H9 (cell line): ENCODE results near the gene CNGA2. TPM values are rescaled to one million over a fixed set of nuclear protein-coding genes. Genes with fewer than 3 reads are reported as not detected.

ENCODE experiments used
- DNase-seq: peaks from one replicate; pipeline ENCODE4 v3.0.0-alpha.2; 2017
- H2AFZ ChIP-seq: one replicate; pipeline ENCODE4 v1.6.1; 2013; ENCODE audit warnings: mild to moderate bottlenecking, low read length, control low read depth, moderate library complexity
- H2AK5ac ChIP-seq: 2 replicates; pipeline ENCODE4 v1.6.1; 2013; ENCODE audit warnings: low read length, control low read depth, mixed read lengths; ENCODE audit not compliant: insufficient read length
- H2BK120ac ChIP-seq: one replicate; pipeline ENCODE4 v1.6.1; 2013; ENCODE audit warnings: low read depth, mild to moderate bottlenecking, low read length, control low read depth, inconsistent platforms; ENCODE audit not compliant: poor library complexity, severe bottlenecking
- H2BK12ac ChIP-seq: 2 replicates; pipeline ENCODE4 v1.6.1; 2013; ENCODE audit warnings: low read length, control low read depth, mixed read lengths, low read depth; ENCODE audit not compliant: insufficient read length
- H2BK15ac ChIP-seq: 2 replicates; pipeline ENCODE4 v1.6.1; 2013; ENCODE audit warnings: low read depth, low read length, control low read depth
- H2BK20ac ChIP-seq: one replicate; pipeline ENCODE4 v1.6.1; 2013; ENCODE audit warnings: low read depth, mild to moderate bottlenecking, low read length, control low read depth, inconsistent platforms; ENCODE audit not compliant: poor library complexity, severe bottlenecking
- H2BK5ac ChIP-seq: 2 replicates; pipeline ENCODE4 v1.6.1; 2013; ENCODE audit warnings: low read length, control low read depth, mixed read lengths; ENCODE audit not compliant: insufficient read length
- H3K14ac ChIP-seq: 2 replicates; pipeline ENCODE4 v1.6.1; 2013; ENCODE audit warnings: low read length, control low read depth; ENCODE audit not compliant: insufficient read depth
- H3K18ac ChIP-seq: 2 replicates; pipeline ENCODE4 v1.6.1; 2013; ENCODE audit warnings: low read depth, mild to moderate bottlenecking, mixed read lengths, low read length, control low read depth; ENCODE audit not compliant: insufficient read length
- H3K23ac ChIP-seq: 2 replicates; pipeline ENCODE4 v1.6.1; 2013; ENCODE audit warnings: low read length, control low read depth, mixed read lengths, low read depth; ENCODE audit not compliant: insufficient read length
- H3K23me2 ChIP-seq: 2 replicates; pipeline ENCODE4 v1.6.1; 2013; ENCODE audit warnings: low read depth, mild to moderate bottlenecking, mixed read lengths, low read length, control low read depth; ENCODE audit not compliant: insufficient read length, poor library complexity, severe bottlenecking
- H3K27ac ChIP-seq: 2 replicates; pipeline ENCODE4 v1.5.1; 2013; ENCODE audit warnings: low read length, control low read depth, mixed read lengths, low read depth; ENCODE audit not compliant: insufficient read length
- H3K27me3 ChIP-seq: 2 replicates; pipeline ENCODE4 v1.6.1; 2013; ENCODE audit warnings: low read length, control low read depth, inconsistent platforms; ENCODE audit not compliant: insufficient read depth
- H3K4ac ChIP-seq: 2 replicates; pipeline ENCODE4 v1.6.1; 2013; ENCODE audit warnings: low read depth, mild to moderate bottlenecking, control low read depth, inconsistent platforms, low read length, moderate library complexity
- H3K4me1 ChIP-seq: 2 replicates; pipeline ENCODE4 v1.6.1; 2013; ENCODE audit warnings: low read length, control low read depth, inconsistent platforms; ENCODE audit not compliant: insufficient read depth
- H3K4me2 ChIP-seq: 2 replicates; pipeline ENCODE4 v1.6.1; 2013; ENCODE audit warnings: low read length, control low read depth, mixed read lengths; ENCODE audit not compliant: insufficient read length, insufficient read depth
- H3K56ac ChIP-seq: 2 replicates; pipeline ENCODE4 v1.6.1; 2013; ENCODE audit warnings: low read depth, mild to moderate bottlenecking, mixed read lengths, low read length, control low read depth; ENCODE audit not compliant: insufficient read length
- H3K79me1 ChIP-seq: 2 replicates; pipeline ENCODE4 v1.6.1; 2013; ENCODE audit warnings: low read depth, mild to moderate bottlenecking, moderate library complexity, low read length, control low read depth, inconsistent platforms; ENCODE audit not compliant: insufficient read depth, poor library complexity, severe bottlenecking
- H3K79me2 ChIP-seq: 2 replicates; pipeline ENCODE4 v1.6.1; 2013; ENCODE audit warnings: low read length, control low read depth, inconsistent platforms; ENCODE audit not compliant: insufficient read depth
- H3K9ac ChIP-seq: 2 replicates; pipeline ENCODE4 v1.6.1; 2013; ENCODE audit warnings: low read length, control low read depth, mixed read lengths; ENCODE audit not compliant: insufficient read length; ENCODE audit errors: extremely low read depth
- H3K9me3 ChIP-seq: one replicate; pipeline ENCODE4 v1.6.1; 2013; ENCODE audit warnings: low read depth, low read length, inconsistent platforms; ENCODE audit not compliant: control insufficient read depth
- H3T11ph ChIP-seq: one replicate; pipeline ENCODE4 v1.6.1; 2013; ENCODE audit warnings: mild to moderate bottlenecking, low read length, control low read depth, inconsistent platforms
- H4K20me1 ChIP-seq: one replicate; pipeline ENCODE4 v1.6.1; 2013; ENCODE audit not compliant: control insufficient read depth, insufficient read length, insufficient read depth
- H4K5ac ChIP-seq: 2 replicates; pipeline ENCODE4 v1.6.1; 2013; ENCODE audit warnings: low read depth, mild to moderate bottlenecking, mixed read lengths, low read length, control low read depth; ENCODE audit not compliant: insufficient read length
- H4K8ac ChIP-seq: replicated peaks from 2 replicates; pipeline ENCODE4 v1.6.1; 2013; ENCODE audit warnings: low read length, control low read depth, mixed read lengths, low read depth; ENCODE audit not compliant: insufficient read length
- H4K91ac ChIP-seq: 2 replicates; pipeline ENCODE4 v1.6.1; 2013; ENCODE audit warnings: low read depth, mild to moderate bottlenecking, moderate library complexity, mixed read lengths, low read length, control low read depth; ENCODE audit not compliant: insufficient read length
- H3K27ac Mint-ChIP-seq, 3 experiments: 2 replicates in 2 of 3; 3 replicates in 1 of 3; pipeline ENCODE4 v1.8.0; 2020 to 2021; ENCODE audit warnings: mixed read lengths in 3 of 3, mild to moderate bottlenecking in 1 of 3, moderate library complexity in 1 of 3
- H3K27me3 Mint-ChIP-seq: 2 replicates; pipeline ENCODE4 v1.8.0; 2021; ENCODE audit warnings: low read depth, mild to moderate bottlenecking, moderate library complexity, mixed read lengths
- H3K36me3 Mint-ChIP-seq, 3 experiments: 2 replicates in 2 of 3; 3 replicates in 1 of 3; pipeline ENCODE4 v1.8.0; 2020 to 2021; ENCODE audit warnings: low read depth in 3 of 3, mixed read lengths in 3 of 3; ENCODE audit not compliant: insufficient read depth in 1 of 3
- H3K4me1 Mint-ChIP-seq, 2 experiments: 2 replicates each; pipeline ENCODE4 v1.8.0; 2020; ENCODE audit warnings: mixed read lengths in 2 of 2
- H3K4me3 Mint-ChIP-seq, 2 experiments: 2 replicates in 1 of 2; 3 replicates in 1 of 2; pipeline ENCODE4 v1.8.0; 2020 to 2021; ENCODE audit warnings: mild to moderate bottlenecking in 2 of 2, mixed read lengths in 2 of 2, moderate library complexity in 1 of 2
- H3K9me3 Mint-ChIP-seq, 2 experiments: 2 replicates in 1 of 2; 3 replicates in 1 of 2; pipeline ENCODE4 v1.8.0; 2020; ENCODE audit warnings: mild to moderate bottlenecking in 2 of 2, mixed read lengths in 2 of 2, moderate library complexity in 1 of 2
- CTCF ChIP-seq: fragments of 200-600 bp; sonication (generic); conservative IDR thresholded peaks from 3 replicates; pipeline ENCODE4 v1.8.0; 2021; ENCODE audit warnings: antibody characterized with exemption, mild to moderate bottlenecking
- WGBS: extraction: QIAGEN DNeasy Blood & Tissue Kit; methylation state at CpG from one replicate; pipeline ENCODE4 v1.1.7; 2013; ENCODE audit warnings: missing lambda C conversion rate, low lambda C conversion rate, mixed read lengths; ENCODE audit not compliant: insufficient read length; ENCODE audit errors: extremely low coverage; 5-methylcytosine and 5-hydroxymethylcytosine counted together
- total RNA-seq: library from RNA; stranded (reverse); gene quantifications from 2 replicates; pipeline ENCODE4 v1.2.1, GENCODE V29; 2021

The CNGA2 gene
- total RNA-seq, 1 experiment from 2014 or later: not detected

GRCh38 chrX:151765026-151765425 lies 30.5 kb downstream of the CNGA2 start:
- Histone ChIP-seq H3T11ph (no peak overlapping the region), H2BK12ac (no peak overlapping the region), H3K79me1 (no peaks in the 10 kb centered on the region), H4K8ac (no peak overlapping the region), H3K23ac (no peak overlapping the region), H3K27me3 (no peaks in the 10 kb centered on the region), H3K27ac (no peak overlapping the region), H4K20me1 (no peaks in the 10 kb centered on the region), H2BK5ac (no peak overlapping the region), H2BK15ac (no peak overlapping the region), H4K91ac (no peak overlapping the region), H2AK5ac (no peak overlapping the region), H3K4me1 (no peaks in the 10 kb centered on the region), H3K4me2 (no peak overlapping the region), H2BK120ac (no peak overlapping the region), H3K14ac (no peak overlapping the region), H4K5ac (no peak overlapping the region), H2AFZ (no peak overlapping the region), H3K18ac (no peak overlapping the region), H3K9ac (no peak overlapping the region), H3K9me3 (peaks cover 53% of the 10 kb centered on the region), H2BK20ac (no peak overlapping the region), H3K23me2 (no peaks in the 10 kb centered on the region), H3K79me2 (no peaks in the 10 kb centered on the region), H3K56ac (no peak overlapping the region), H3K4ac (no peak overlapping the region)
- Mint-ChIP-seq H3K36me3 (peaks cover 0 to 6% (median 0%) of the 10 kb centered on the region in 3 experiments; a peak in 3 of 7 replicates), H3K27me3 (no peaks in the 10 kb centered on the region; the same call in 1 of the 2 replicates), H3K4me1 (no peaks in the 10 kb centered on the region), H3K9me3 (peaks cover 83 to 86% of the 10 kb centered on the region in 2 experiments), H3K4me3 (no peak overlapping the region), H3K27ac (no peak overlapping the region)
- no CpG with 5 or more reads among the region's 2 CpGs for WGBS
- no peak for DNase-seq
- TF ChIP-seq CTCF: no peak
